ENCODE data around the gene SUSD1. TPM values are rescaled to one million over a fixed set of nuclear protein-coding genes. Genes with fewer than 3 reads are reported as not detected.

Gene SUSD1
- total RNA-seq, 1 experiment from 2014 or later = 7.9 TPM

- TF ChIP-seq, protein P1, sequence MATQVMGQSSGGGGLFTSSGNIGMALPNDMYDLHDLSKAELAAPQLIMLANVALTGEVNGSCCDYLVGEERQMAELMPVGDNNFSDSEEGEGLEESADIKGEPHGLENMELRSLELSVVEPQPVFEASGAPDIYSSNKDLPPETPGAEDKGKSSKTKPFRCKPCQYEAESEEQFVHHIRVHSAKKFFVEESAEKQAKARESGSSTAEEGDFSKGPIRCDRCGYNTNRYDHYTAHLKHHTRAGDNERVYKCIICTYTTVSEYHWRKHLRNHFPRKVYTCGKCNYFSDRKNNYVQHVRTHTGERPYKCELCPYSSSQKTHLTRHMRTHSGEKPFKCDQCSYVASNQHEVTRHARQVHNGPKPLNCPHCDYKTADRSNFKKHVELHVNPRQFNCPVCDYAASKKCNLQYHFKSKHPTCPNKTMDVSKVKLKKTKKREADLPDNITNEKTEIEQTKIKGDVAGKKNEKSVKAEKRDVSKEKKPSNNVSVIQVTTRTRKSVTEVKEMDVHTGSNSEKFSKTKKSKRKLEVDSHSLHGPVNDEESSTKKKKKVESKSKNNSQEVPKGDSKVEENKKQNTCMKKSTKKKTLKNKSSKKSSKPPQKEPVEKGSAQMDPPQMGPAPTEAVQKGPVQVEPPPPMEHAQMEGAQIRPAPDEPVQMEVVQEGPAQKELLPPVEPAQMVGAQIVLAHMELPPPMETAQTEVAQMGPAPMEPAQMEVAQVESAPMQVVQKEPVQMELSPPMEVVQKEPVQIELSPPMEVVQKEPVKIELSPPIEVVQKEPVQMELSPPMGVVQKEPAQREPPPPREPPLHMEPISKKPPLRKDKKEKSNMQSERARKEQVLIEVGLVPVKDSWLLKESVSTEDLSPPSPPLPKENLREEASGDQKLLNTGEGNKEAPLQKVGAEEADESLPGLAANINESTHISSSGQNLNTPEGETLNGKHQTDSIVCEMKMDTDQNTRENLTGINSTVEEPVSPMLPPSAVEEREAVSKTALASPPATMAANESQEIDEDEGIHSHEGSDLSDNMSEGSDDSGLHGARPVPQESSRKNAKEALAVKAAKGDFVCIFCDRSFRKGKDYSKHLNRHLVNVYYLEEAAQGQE (IDR thresholded peaks at IDR 0.05; ENCODE audit: low read depth) = no peak
- TF ChIP-seq ZNF274 (IDR thresholded peaks at IDR 0.05; ENCODE audit: low read depth, low read length) (no peak), YY1 (IDR thresholded peaks at IDR 0.05; ENCODE audit: extremely low read depth, insufficient replicate concordance, low read depth, low read length) (no peak), EZH2 (IDR thresholded peaks at IDR 0.05) (no peak)
Observed at GRCh38 chr9:112104401-112104800, 70.7 kb downstream of the SUSD1 start (continued).

DNA sequence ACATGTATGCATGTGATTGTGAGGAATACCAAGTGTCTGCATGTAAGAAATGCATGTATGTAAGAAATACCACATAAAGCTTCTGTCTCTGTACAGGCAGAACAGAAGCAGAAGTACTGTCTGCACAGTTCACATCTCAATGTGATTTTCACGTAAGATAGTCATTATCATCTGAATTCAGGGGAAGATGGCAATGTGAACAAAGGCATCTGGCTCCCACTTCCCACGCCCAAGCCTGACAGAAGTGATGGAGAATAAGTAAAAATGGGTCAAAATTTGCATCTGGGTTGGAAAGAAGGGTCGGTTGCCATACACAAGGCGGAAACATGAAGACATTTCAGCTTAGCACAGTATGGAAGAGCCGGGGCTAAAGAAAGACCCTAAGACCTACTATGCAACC, 71.7 kb downstream of the SUSD1 start:
- no peak overlapping the region for H3K9ac ChIP-seq (ENCODE audit: low read length)
- TF ChIP-seq, protein P2, sequence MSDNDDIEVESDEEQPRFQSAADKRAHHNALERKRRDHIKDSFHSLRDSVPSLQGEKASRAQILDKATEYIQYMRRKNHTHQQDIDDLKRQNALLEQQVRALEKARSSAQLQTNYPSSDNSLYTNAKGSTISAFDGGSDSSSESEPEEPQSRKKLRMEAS (IDR thresholded peaks at IDR 0.05) = no peak
- no peak for TF ChIP-seq ATF3 (IDR thresholded peaks at IDR 0.05)
- no peak for TF ChIP-seq CEBPB (IDR thresholded peaks at IDR 0.05; ENCODE audit: low read depth)
- H3K4me3 ChIP-seq (replicated peaks in 1 of 2; ENCODE audit: low read depth in 1 of 2, low read length in 2 of 2) = no peak overlapping the region
- CTCF ChIA-PET = interaction anchor here (1.8 kb wide), 1 partner anchor 9 kb away, joined by 5 read pairs; no protein-coding TSS in a partner anchor
- H2AFZ ChIP-seq (ENCODE audit: low read depth, low read length, poor library complexity, severe bottlenecking) = no peak overlapping the region
- no peaks in the 10 kb centered on the region for H3K9me2 ChIP-seq (ENCODE audit: insufficient read depth)
- H3K79me2 ChIP-seq (ENCODE audit: insufficient read depth, low read length) = no peaks in the 10 kb centered on the region
- H3K27ac ChIP-seq (ENCODE audit: low read depth, low read length) = no peak overlapping the region
- no peaks in the 10 kb centered on the region for H3K9me3 ChIP-seq (ENCODE audit: control insufficient read depth in 1 of 2, insufficient read depth in 1 of 2, low read depth in 1 of 2, low read length in 2 of 2)
- DNase-seq (ENCODE audit: low read depth, low spot score) (no peak), ATAC-seq (no peak)
- H3K27me3 ChIP-seq (ENCODE audit: insufficient read depth, low read length) = no peaks in the 10 kb centered on the region
- H3K4me2 ChIP-seq (ENCODE audit: low read length) = no peak overlapping the region
- RAD21 ChIA-PET (ENCODE audit: low non-redundant PET in 1 of 2, low total read pairs in 2 of 2, uncharacterized antibody in 2 of 2, unreplicated experiment in 2 of 2) = no interaction called here
- no peaks in the 10 kb centered on the region for H3K4me1 ChIP-seq (ENCODE audit: control insufficient read depth in 1 of 2, insufficient read depth in 2 of 2, low read length in 2 of 2)
- H4K20me1 ChIP-seq (ENCODE audit: insufficient read depth) = no peaks in the 10 kb centered on the region
- POLR2A ChIA-PET = no interaction called here
- no TSS peak for BruUV-seq (replicated peaks)
- intact Hi-C loops (cut with micrococcal nuclease) = no loop called here
- no peaks in the 10 kb centered on the region for H3K36me3 ChIP-seq (ENCODE audit: control insufficient read depth in 1 of 2, insufficient read depth in 2 of 2, low read length in 2 of 2)

All from HCT116 (cell line).